Astrocyte (in vitro differentiated cells and primary cell): Measurements from ENCODE around the gene RASGRF2. TPM values are rescaled to one million over a fixed set of nuclear protein-coding genes. Genes with fewer than 3 reads are reported as not detected.

Source experiments
- DNase-seq: peaks from one replicate; pipeline ENCODE4 v3.0.0-alpha.2; 2010; ENCODE audit warnings: low read depth
- FAIRE-seq: peaks from 2 replicates; lab custom pipeline; 2011; peaks lifted over from hg19 to GRCh38; lab: Jason Lieb, UNC
- H2AFZ ChIP-seq: 2 replicates; pipeline ENCODE4 v1.6.0; 2012; ENCODE audit warnings: low read depth, low read length, inconsistent platforms
- H3K27ac ChIP-seq: 2 replicates; pipeline ENCODE4 v1.5.1; 2011; ENCODE audit warnings: low read depth, low read length, inconsistent platforms
- H3K27me3 ChIP-seq: 2 replicates; pipeline ENCODE4 v1.6.0; 2011; ENCODE audit warnings: low read length, inconsistent platforms; ENCODE audit not compliant: insufficient read depth
- H3K36me3 ChIP-seq: 2 replicates; pipeline ENCODE4 v1.5.1; 2011; ENCODE audit warnings: low read length, inconsistent platforms; ENCODE audit not compliant: insufficient read depth
- H3K4me1 ChIP-seq: 2 replicates; pipeline ENCODE4 v1.5.1; 2011; ENCODE audit warnings: low read length, inconsistent platforms; ENCODE audit not compliant: insufficient read depth
- H3K4me2 ChIP-seq: 2 replicates; pipeline ENCODE4 v1.6.0; 2012; ENCODE audit warnings: low read length, inconsistent platforms
- H3K4me3 ChIP-seq: 2 replicates; pipeline ENCODE4 v1.5.1; 2011; ENCODE audit warnings: low read depth, mild to moderate bottlenecking, low read length, inconsistent platforms; ENCODE audit not compliant: insufficient read depth
- H3K79me2 ChIP-seq: 2 replicates; pipeline ENCODE4 v1.6.0; 2012; ENCODE audit warnings: mild to moderate bottlenecking, low read length, inconsistent platforms; ENCODE audit not compliant: insufficient read depth
- H3K9ac ChIP-seq: 2 replicates; pipeline ENCODE4 v1.6.0; 2012; ENCODE audit warnings: mild to moderate bottlenecking, low read length, inconsistent platforms
- H3K9me3 ChIP-seq: 2 replicates; pipeline ENCODE4 v1.5.1; 2012; ENCODE audit warnings: low read depth, mild to moderate bottlenecking, low read length, inconsistent platforms; ENCODE audit not compliant: insufficient read depth
- H4K20me1 ChIP-seq: 2 replicates; pipeline ENCODE4 v1.6.0; 2012; ENCODE audit warnings: low read length, inconsistent platforms; ENCODE audit not compliant: insufficient read depth
- H3K27ac Mint-ChIP-seq: one replicate; pipeline ENCODE4 v1.8.0; 2021; ENCODE audit warnings: mild to moderate bottlenecking, mixed read lengths; ENCODE audit not compliant: unreplicated experiment
- H3K27me3 Mint-ChIP-seq: one replicate; pipeline ENCODE4 v1.8.0; 2021; ENCODE audit warnings: low read depth, mixed read lengths; ENCODE audit not compliant: unreplicated experiment
- H3K36me3 Mint-ChIP-seq: one replicate; pipeline ENCODE4 v1.8.0; 2021; ENCODE audit warnings: low read depth, mixed read lengths; ENCODE audit not compliant: unreplicated experiment
- H3K4me1 Mint-ChIP-seq: one replicate; pipeline ENCODE4 v1.8.0; 2021; ENCODE audit warnings: low read depth, mixed read lengths; ENCODE audit not compliant: unreplicated experiment
- H3K4me3 Mint-ChIP-seq: one replicate; pipeline ENCODE4 v1.8.0; 2021; ENCODE audit warnings: mild to moderate bottlenecking, moderate library complexity, mixed read lengths; ENCODE audit not compliant: unreplicated experiment
- H3K9me3 Mint-ChIP-seq: one replicate; pipeline ENCODE4 v1.8.0; 2021; ENCODE audit warnings: mild to moderate bottlenecking, mixed read lengths; ENCODE audit not compliant: unreplicated experiment
- CTCF ChIP-seq: IDR thresholded peaks from 2 replicates; pipeline ENCODE4 v1.5.1; 2011; ENCODE audit warnings: low read depth, mild to moderate bottlenecking, inconsistent platforms, low read length, moderate library complexity; ENCODE audit not compliant: insufficient read depth
- EZH2 ChIP-seq: IDR thresholded peaks from 2 replicates; pipeline ENCODE4 v1.6.1; 2012; ENCODE audit warnings: mild to moderate bottlenecking, low read length, inconsistent platforms; ENCODE audit not compliant: insufficient read depth
- total RNA-seq: library from RNA; stranded (reverse); gene quantifications from 2 replicates; pipeline ENCODE4 v1.2.1, GENCODE V29; 2021

RASGRF2 gene
- total RNA-seq, 1 donor from 2014 or later: 8.0 TPM

- FAIRE-seq: no peak
- TF ChIP-seq EZH2 (no peak), CTCF (no peak)
- H3K27ac ChIP-seq: no peak overlapping the region
- H3K27ac Mint-ChIP-seq: no peak overlapping the region
- H3K4me2 ChIP-seq: no peak overlapping the region
- H3K36me3 ChIP-seq: no peaks in the 10 kb centered on the region
- no peaks in the 10 kb centered on the region for H3K27me3 ChIP-seq
- no peak overlapping the region for H3K4me3 Mint-ChIP-seq
- no peak overlapping the region for H2AFZ ChIP-seq
- no peaks in the 10 kb centered on the region for H3K4me1 ChIP-seq
- no peaks in the 10 kb centered on the region for H3K9me3 ChIP-seq
- H3K4me3 ChIP-seq: no peak overlapping the region
- no peak for DNase-seq
- no peaks in the 10 kb centered on the region for H3K79me2 ChIP-seq
- no peaks in the 10 kb centered on the region for H3K27me3 Mint-ChIP-seq
- H3K4me1 Mint-ChIP-seq: no peaks in the 10 kb centered on the region
- H3K9ac ChIP-seq: no peak overlapping the region
- H4K20me1 ChIP-seq: no peaks in the 10 kb centered on the region
- peaks cover 3% of the 10 kb centered on the region for H3K36me3 Mint-ChIP-seq
- H3K9me3 Mint-ChIP-seq: no peaks in the 10 kb centered on the region
Observed at GRCh38 chr5:81202655-81203054, 242.5 kb downstream of the RASGRF2 start.

GRCh38 chr5:81203729-81204128, 243.6 kb downstream of the RASGRF2 start:
- H4K20me1 ChIP-seq: no peaks in the 10 kb centered on the region
- H3K4me2 ChIP-seq: no peak overlapping the region
- Mint-ChIP-seq H3K9me3 (no peaks in the 10 kb centered on the region), H3K27ac (no peak overlapping the region), H3K4me3 (no peak overlapping the region), H3K4me1 (no peaks in the 10 kb centered on the region), H3K27me3 (no peaks in the 10 kb centered on the region), H3K36me3 (peaks cover 3% of the 10 kb centered on the region)
- DNase-seq (no peak), FAIRE-seq (no peak)
- H2AFZ ChIP-seq: no peak overlapping the region
- no peak overlapping the region for H3K27ac ChIP-seq
- no peak overlapping the region for H3K4me3 ChIP-seq
- H3K4me1 ChIP-seq: no peaks in the 10 kb centered on the region
- H3K79me2 ChIP-seq: no peaks in the 10 kb centered on the region
- no peaks in the 10 kb centered on the region for H3K9me3 ChIP-seq
- no peak overlapping the region for H3K9ac ChIP-seq
- no peaks in the 10 kb centered on the region for H3K36me3 ChIP-seq
- TF ChIP-seq CTCF (no peak), EZH2 (no peak)
- H3K27me3 ChIP-seq: no peaks in the 10 kb centered on the region

GRCh38 chr5:81204205-81204604, 244.0 kb downstream of the RASGRF2 start:
- Histone ChIP-seq H3K4me3 (no peak overlapping the region), H3K79me2 (no peaks in the 10 kb centered on the region), H3K9ac (no peak overlapping the region), H3K9me3 (no peaks in the 10 kb centered on the region), H3K27ac (no peak overlapping the region), H4K20me1 (no peaks in the 10 kb centered on the region), H3K4me1 (no peaks in the 10 kb centered on the region), H3K27me3 (no peaks in the 10 kb centered on the region), H3K36me3 (no peaks in the 10 kb centered on the region), H2AFZ (no peak overlapping the region), H3K4me2 (no peak overlapping the region)
- H3K36me3 Mint-ChIP-seq: peaks cover 3% of the 10 kb centered on the region
- H3K27ac Mint-ChIP-seq: no peak overlapping the region
- no peak for DNase-seq
- no peak for FAIRE-seq
- no peaks in the 10 kb centered on the region for H3K27me3 Mint-ChIP-seq
- no peaks in the 10 kb centered on the region for H3K9me3 Mint-ChIP-seq
- H3K4me3 Mint-ChIP-seq: no peak overlapping the region
- TF ChIP-seq CTCF (no peak), EZH2 (no peak)
- no peaks in the 10 kb centered on the region for H3K4me1 Mint-ChIP-seq
